Upper lobe of left lung (tissue), 6 donors: ENCODE measurements around the gene BCL2L14. TPM values are rescaled to one million over a fixed set of nuclear protein-coding genes. Genes with fewer than 3 reads are reported as not detected.

Experiments
- ATAC-seq, 2 donors: fragments of 200-7000 bp; cut with Tn5 transposase; one replicate each; pipeline ENCODE4 v1.9.1; 2022; ENCODE audit warnings: mild to moderate bottlenecking in 2 of 2, moderate library complexity in 2 of 2; ENCODE audit not compliant: low FRiP score in 2 of 2
- DNase-seq, 2 donors: peaks; one replicate each; pipeline ENCODE4 v3.0.0-alpha.2; 2019 to 2020
- H3K27ac ChIP-seq, 4 donors: fragments of 200-600 bp; sonication (generic); one replicate each; pipeline ENCODE4 v1.5.1; 2016 to 2019
- H3K27me3 ChIP-seq, 4 donors: fragments of 200-600 bp; sonication (generic); one replicate each; pipeline ENCODE4 v1.5.1; 2017 to 2019
- H3K36me3 ChIP-seq, 4 donors: fragments of 200-600 bp; sonication (generic); one replicate each; pipeline ENCODE4 v1.5.1; 2016 to 2019
- H3K4me1 ChIP-seq, 4 donors: fragments of 200-600 bp; sonication (generic); one replicate each; pipeline ENCODE4 v1.5.1; 2018 to 2019
- H3K4me3 ChIP-seq, 4 donors: fragments of 200-600 bp; sonication (generic); one replicate each; pipeline ENCODE4 v1.5.1; 2017 to 2019; ENCODE audit warnings: mild to moderate bottlenecking in 2 of 4, moderate library complexity in 1 of 4
- H3K9me3 ChIP-seq, 4 donors: fragments of 200-600 bp; sonication (generic); one replicate each; pipeline ENCODE4 v1.5.1; 2018 to 2019
- EP300 ChIP-seq, 4 donors: sonication (generic); formaldehyde crosslinking; IDR thresholded peaks; one replicate each; pipeline ENCODE4 v1.5.1; 2017; ENCODE audit warnings: antibody characterized with exemption in 4 of 4, control low read depth in 2 of 4
- POLR2A ChIP-seq, 4 donors: fragments of 450-650 bp; IDR thresholded peaks; one replicate each; pipeline ENCODE4 v1.5.1; 2016 to 2017; ENCODE audit warnings: antibody characterized with exemption in 4 of 4, mild to moderate bottlenecking in 2 of 4
- POLR2AphosphoS5 ChIP-seq, 2 donors: sonication (generic); formaldehyde crosslinking; IDR thresholded peaks; one replicate each; pipeline ENCODE4 v1.5.1; 2017; ENCODE audit warnings: antibody characterized with exemption in 2 of 2
- WGBS, 2 donors: methylation state at CpG; one replicate each; pipeline ENCODE4 v1.1.5; 2017 to 2018; 5-methylcytosine and 5-hydroxymethylcytosine counted together
- total RNA-seq, 6 donors: library from RNA; depleted of rRNA in 4 of 6; stranded (reverse); fragments of >200 nt in 4 of 6; gene quantifications; one replicate each; pipeline versions ENCODE4 v1.1.0 to v1.2.1, GENCODE V29; 2016 to 2021
- TF ChIP-seq, protein P1 (sequence below), 6 experiments: fragments of 450-650 bp in 4 of 6; fragments of 200-600 bp in 2 of 6; sonication (generic) in 2 of 6; IDR thresholded peaks; one replicate each; pipeline ENCODE4 v1.5.1; 2016 to 2019; ENCODE audit warnings: antibody characterized with exemption in 6 of 6
- donor health status: DM: no; HTN: no; CAD: no; lungs with moderate emphysema.
- donor health status: DM: no; HTN: yes; CAD: no; lungs with severe emphysema.

BCL2L14 gene
- total RNA-seq, 6 donors from 2014 or later: 0.57 to 4.6 (median 1.8) TPM; not detected in 1

DNA sequence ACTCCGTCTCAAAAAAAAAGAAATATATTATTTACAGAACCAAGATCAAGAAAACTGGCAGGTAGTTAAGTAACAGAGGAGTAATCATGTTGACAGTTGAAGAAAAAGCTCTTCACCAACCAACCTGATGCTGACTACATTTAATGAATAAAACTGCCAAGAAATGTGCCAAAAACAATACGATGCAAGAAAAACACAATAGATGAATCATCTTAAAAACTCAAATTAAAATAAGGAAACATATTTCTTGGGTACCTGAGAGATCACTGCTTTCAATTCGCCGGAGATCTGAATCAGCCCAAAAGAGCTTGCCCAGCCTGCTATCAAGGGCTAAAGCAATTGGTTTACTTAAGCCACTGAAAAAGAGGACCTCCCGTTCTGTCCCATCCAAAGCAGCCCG is 76.4 kb downstream of the BCL2L14 start:
- DNase-seq (no peak), ATAC-seq (no peak)
- Histone ChIP-seq H3K9me3 (no peaks in the 10 kb centered on the region), H3K27ac (no peak overlapping the region), H3K4me3 (no peak overlapping the region), H3K36me3 (peaks cover 2 to 39% (median 10%) of the 10 kb centered on the region in 4 donors), H3K27me3 (no peaks in the 10 kb centered on the region), H3K4me1 (no peaks in the 10 kb centered on the region)
- TF ChIP-seq, protein P1, sequence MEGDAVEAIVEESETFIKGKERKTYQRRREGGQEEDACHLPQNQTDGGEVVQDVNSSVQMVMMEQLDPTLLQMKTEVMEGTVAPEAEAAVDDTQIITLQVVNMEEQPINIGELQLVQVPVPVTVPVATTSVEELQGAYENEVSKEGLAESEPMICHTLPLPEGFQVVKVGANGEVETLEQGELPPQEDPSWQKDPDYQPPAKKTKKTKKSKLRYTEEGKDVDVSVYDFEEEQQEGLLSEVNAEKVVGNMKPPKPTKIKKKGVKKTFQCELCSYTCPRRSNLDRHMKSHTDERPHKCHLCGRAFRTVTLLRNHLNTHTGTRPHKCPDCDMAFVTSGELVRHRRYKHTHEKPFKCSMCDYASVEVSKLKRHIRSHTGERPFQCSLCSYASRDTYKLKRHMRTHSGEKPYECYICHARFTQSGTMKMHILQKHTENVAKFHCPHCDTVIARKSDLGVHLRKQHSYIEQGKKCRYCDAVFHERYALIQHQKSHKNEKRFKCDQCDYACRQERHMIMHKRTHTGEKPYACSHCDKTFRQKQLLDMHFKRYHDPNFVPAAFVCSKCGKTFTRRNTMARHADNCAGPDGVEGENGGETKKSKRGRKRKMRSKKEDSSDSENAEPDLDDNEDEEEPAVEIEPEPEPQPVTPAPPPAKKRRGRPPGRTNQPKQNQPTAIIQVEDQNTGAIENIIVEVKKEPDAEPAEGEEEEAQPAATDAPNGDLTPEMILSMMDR (IDR thresholded peaks at IDR 0.05): no peak
- TF ChIP-seq EP300 (IDR thresholded peaks at IDR 0.05) (no peak), POLR2AphosphoS5 (IDR thresholded peaks at IDR 0.05) (no peak), POLR2A (IDR thresholded peaks at IDR 0.05) (no peak)
- WGBS, 2 donors: 92% methylated on average over 6 of the region's 6 CpGs

Other genes starting within 250 kb of the BCL2L14 start
- 100 to 1,000 TPM in 1 of 6 donors, 10 to 100 TPM in 5; 43.3 to 136 (median 66.4) TPM for gene LRP6, start 196.1 kb downstream of the BCL2L14 start, total RNA-seq